HG03378 (cell line): Measurements from ENCODE around the gene CAMSAP2.
"Not testable (repeated sequence)": the region's sequence is repeated elsewhere in the genome, so short reads cannot be mapped to it uniquely, and the experiment has no call there.

ENCODE experiments used
- ATAC-seq: cut with Tn5 transposase; IDR thresholded peaks from one replicate; pipeline ENCODE4 v1.9.1; 2021; ENCODE audit warnings: mild to moderate bottlenecking, moderate library complexity; ENCODE audit not compliant: unreplicated experiment

CAMSAP2 gene

DNA sequence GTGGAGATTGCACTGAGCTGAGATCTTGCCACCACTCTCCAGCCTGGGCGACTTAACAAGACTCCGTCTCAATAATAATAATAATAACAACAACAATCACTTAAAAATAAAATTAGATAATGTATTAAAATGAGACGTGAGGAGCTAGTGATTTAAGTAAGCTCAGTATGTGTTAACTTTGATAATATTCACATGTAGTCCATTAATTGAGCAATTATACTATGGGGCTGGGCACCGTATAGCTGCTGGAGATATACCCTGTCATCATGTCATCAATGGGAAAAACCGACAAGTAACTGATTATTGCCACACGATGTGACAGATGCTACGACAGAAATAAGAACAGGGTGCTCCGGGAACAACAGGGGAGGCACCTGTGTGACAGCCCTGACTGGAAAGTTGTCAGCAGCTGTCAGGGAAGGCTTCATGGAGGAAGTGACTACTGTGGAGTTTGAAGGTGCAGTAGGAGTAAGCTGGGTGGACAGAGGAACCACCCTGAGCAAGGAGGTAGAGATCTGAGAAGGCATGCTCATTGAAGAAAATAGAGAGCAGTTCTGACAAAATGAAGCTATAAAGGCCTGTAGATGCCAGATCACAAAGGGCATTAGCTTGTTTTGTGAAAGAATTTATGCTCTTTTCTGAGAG, 924 bp upstream of the CAMSAP2 start:
- no peak for ATAC-seq

GRCh38 chr1:200738949-200739651, 407 bp downstream of the CAMSAP2 start:
- no peak for ATAC-seq

DNA sequence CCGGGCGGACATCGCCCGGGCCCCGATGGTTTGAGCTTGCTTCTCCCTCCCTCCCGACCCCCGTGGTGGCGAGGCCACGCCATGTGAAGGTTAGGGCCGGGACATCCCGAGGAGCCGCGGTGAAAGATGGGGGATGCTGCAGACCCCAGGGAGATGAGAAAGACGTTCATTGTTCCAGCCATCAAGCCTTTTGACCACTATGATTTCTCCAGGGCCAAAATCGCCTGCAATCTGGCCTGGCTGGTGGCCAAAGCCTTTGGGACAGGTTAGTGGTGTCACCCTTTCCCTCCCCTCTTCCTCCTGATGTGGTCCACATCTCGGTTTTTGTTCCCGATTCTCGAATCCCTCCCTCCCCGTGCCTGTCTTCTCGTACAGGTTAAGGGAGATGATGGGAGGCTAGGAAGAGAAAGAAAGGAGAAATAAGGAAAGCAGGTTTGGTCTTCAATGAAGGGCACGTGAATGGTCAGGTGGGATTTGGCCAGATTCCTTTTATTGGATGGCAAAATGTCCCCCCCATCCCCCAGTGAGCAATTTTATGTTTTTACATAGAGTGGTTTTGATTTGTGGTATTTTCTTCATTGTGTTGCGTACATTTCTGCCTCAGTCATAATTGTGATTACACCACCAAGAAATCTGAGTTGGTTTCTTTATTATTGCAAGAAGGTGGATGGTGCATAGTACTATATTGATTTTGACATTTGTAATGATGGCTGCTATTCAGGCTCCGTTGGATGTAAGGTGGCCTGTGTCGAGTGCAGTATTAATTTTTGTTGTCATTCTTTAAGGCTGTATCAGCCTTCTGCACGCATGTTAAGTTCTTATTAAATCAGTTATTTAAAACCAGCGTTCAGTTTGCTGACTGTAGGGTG, 1.2 kb downstream of the CAMSAP2 start:
- no peak for ATAC-seq

DNA sequence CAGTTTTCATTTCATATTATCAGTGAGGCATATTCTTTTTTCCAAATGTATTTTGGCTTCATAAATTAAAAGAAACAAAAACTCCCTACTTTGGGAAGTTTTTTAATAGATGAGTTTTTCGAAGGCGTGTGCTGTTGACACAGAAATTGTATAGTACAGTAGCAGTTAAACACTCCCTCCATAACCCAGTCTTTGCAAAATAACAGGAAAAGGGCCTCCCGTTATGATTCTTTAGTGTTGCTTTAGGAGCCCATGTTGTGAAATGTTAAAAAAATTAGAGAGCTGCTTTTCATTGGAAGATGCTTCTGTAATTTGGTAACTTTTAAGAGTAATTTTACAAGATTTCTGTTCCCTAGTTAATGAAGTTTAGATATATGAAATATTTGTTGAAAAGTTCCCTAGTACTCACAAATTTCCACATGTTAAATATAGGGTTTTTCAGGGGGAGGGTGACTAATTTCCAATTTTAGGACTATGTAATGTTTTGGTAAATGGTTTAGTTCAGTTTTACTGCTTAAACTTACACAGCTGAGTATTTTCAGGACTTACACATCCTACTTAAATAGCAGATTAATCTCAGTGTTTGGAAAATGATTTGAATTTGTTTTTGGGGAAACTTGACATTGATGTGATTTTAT, 2.0 kb downstream of the CAMSAP2 start:
- ATAC-seq: no peak

DNA sequence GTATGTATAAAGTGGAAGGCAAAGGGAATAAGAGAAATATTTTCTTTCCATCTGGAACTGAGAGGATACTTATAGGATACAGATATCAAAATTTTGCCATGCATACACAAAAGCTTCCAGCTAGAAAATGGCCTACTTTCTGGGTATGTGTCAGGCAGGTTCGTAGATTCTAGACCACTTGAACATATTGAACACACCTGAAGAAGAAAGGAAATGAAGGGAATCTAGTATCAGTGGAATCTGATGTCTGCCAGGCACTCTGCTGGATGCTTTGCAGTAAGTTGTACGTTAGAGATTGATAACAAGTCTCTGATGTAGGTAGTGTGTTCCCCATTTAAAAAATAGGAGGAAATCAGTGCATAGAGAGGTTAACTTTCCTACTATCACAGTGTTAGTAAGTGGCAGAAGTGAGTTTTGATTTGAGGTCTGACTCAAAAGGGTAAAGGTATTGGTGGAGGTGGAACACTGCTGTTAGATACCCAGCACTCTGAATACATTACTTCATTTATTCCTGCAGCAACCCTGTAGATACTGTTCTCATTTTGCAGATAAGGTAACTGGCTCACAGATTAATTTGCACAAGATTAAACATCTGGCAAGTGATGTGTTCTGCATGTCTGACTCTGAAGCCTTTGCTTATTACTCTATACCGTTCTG, 3.0 kb downstream of the CAMSAP2 start:
- ATAC-seq: no peak

DNA sequence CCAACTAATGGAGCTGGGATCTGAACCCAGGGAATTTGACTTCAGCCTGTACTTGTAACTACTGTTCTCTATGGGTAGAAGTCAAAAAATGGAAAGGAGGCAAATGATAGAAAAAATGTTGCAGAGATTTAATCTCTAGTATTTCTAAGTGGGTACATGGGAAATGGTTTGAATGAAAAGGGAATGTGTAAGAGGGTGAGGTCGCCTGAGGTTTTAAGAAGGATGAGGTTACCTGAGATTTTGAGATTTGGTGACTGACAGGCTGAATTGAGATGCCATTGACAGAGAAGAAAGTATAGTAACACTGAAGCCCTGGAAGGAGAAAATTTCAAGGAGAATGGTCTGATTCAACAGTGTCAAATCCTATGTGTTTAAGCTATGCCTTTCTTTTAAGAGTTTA, 5.5 kb downstream of the CAMSAP2 start:
- no peak for ATAC-seq

DNA sequence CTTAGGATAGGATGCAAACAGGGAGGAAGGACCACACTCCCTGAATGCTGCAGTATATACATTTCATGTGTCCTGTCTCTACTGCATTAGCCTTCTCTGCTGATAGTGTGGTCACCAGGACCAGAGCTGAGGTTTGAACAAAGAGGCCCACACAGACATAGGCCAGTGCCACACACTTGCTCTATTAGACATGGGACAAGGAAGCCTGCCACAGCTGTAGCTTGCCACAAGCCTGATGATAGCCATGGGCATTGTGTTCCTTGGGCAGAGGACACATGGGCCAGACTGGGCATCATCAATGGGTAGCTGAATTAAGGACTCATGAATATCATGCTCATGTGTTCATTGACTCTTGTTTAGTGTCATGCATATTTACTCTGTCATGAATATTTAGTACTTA, 10.4 kb downstream of the CAMSAP2 start:
- no peak for ATAC-seq

GRCh38 chr1:200750749-200751148, 12.1 kb downstream of the CAMSAP2 start:
- ATAC-seq: not testable (repeated sequence)

DNA sequence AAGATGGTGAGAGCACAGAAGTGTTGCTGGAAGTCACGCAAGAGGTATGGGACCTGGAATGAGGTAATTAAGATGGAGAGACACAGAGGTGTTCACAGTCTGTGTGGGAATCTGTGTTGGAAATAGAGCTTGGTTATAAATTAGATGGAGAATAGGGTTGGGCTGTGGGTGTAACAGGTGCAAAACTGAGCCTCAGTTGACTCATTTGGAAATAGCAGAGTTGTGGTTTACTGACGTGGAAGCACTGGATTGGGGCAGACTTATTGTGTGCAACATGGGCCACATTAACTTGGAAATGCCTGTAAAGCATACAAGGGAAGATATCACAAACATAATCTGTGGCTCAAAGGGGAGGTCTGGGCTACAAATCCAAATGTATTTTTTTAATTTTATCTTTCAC, 13.0 kb downstream of the CAMSAP2 start:
- peak; percentile 84 for ATAC-seq

DNA sequence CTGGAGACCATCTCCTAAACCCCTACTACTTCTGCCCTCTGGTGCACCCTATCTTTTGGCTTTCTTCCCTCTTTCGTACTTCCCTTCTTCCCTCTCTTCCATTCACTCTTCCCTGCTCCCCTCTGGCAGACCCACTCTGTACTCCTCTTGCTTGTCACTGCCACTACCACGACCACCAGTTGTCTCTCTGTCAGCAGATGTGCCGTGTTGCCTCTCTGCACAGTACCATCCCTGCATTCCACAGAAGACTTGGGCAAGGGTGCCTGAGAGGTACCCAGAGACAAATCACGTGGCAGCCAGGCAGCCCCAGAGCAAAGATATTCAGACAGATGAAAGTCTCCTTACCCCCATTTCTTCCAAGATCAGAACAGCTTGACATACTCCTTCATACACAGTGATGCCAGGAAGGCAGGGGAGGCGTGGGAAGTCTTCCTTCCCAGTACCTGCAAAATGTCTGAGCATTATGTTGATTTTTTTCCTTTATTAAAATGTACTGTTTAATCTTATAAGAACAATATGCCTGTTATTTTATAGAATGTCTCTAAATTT, 15.0 kb downstream of the CAMSAP2 start:
- ATAC-seq: no peak

GRCh38 chr1:200755456-200755855, 16.8 kb downstream of the CAMSAP2 start:
- ATAC-seq: no peak

DNA sequence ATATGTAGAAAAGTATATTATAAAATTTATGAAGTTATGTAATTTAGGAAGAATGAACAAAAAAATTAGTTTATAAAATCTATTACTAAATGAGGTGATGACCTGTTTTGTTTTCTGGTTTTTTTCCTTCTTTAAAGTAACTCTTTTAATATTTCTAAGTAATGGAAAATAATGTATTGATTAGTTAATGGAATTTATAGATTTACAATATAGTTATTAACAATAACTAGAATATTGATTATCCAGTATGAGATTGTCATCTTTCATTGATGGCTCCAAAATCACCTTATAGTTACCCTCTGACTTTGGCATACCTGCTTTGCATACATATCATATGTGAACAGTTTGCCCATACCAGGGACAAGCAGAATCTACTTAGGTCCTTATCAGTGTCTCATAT, 23.4 kb downstream of the CAMSAP2 start:
- no peak for ATAC-seq

DNA sequence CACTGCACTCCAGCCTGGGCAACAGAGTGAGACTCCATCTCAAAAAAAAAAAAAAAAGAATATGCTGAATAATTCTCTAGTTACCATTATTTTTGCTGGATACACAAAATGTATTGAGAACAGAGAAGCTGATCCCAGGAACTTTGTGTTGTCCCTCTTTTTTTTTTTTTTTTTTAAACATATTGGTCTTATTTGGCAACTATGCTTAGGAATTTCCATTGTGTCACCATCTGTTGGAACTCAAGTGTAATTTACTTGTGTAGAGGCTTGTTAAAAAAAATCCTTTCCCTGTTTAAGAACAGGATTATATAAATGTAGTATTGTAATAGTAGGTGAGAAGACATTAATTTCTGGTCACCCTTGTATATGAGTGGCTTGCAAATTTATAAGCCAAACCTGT, 28.6 kb downstream of the CAMSAP2 start:
- no peak for ATAC-seq

DNA sequence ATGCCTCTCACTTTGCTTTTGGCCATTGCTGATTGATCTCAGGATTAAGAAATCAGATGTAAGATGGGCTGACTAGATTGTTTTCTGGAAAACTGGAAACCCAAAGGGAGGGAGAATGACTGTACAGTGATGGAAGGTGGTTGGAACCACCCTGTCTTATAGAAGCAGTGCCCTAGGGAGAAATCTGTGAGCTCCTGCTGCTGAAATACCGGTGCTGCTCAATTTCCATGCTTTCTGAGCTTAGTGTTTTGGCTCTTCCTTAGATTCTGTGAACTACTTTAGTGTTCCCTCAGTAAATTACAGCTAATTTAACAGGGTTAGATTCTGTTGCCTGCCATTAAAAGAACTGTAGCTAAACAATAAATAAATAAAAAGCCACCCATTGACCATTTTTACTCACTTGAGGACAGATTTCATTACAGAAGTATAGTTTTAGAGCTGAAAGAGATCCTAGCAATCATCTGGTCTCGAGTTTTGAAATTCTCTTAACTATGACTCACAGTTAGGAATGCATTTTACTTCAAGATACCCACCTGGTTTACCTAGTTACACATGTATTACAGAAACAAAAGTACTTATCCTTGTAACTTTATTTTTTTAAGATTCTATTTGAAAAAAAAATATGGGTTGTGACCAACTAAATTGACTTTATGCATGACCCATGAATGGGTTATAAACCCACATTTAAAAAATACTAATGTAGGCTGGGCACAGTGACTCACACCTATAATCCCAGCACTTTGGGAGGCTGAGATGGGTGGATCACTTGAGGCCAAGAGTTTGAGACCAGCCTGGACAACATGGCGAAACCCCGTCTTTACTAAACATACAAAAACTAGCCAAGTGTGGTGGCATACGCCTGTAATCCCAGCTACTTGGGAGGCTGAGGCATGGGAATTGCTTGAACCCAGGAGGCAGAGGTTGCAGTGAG, 33.2 kb downstream of the CAMSAP2 start:
- ATAC-seq: no peak

GRCh38 chr1:200774311-200774710, 35.6 kb downstream of the CAMSAP2 start:
- ATAC-seq: no peak

GRCh38 chr1:200774735-200775444, 36.2 kb downstream of the CAMSAP2 start:
- no peak for ATAC-seq

GRCh38 chr1:200775850-200776249, 37.2 kb downstream of the CAMSAP2 start:
- ATAC-seq: no peak

DNA sequence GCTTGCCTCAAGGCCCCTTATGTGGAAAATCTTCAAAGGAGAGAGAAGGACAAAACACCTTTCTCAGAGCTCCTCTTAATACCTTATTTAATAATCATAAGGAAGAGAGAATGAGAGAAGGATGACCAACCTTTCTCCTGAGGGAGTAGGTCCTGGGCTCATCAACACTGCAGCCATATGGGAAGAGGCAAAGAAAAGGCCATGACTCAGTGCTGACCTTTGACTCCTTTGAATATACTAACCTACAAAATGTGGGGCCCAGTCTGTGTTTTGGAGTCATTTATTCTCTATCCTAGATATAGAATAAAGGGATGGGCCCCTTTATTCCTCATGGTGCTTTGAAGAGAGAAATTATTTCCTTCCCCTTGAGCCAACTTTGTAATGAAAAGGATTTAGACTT, 38.3 kb downstream of the CAMSAP2 start:
- ATAC-seq: no peak

DNA sequence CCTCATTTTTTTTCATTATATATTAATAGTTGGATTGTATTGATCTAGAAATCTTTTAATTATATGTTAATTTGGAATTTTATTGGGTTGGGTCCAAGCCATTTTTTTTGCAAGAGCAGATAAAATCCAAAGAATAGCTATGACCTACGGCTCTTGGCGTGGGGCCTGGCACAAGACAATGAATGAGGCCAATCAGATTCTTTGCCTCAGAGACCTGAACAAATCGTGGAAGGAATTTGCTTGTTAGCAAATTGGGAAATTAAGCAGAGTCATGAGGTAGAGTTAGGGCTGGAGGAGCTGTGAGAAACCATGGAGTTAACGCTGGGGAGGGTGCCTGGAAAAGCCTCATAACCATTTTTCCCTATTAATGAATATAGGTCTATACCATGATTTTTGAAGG, 40.1 kb downstream of the CAMSAP2 start:
- ATAC-seq: no peak
